Right lung (tissue), 5 donors: Measurements from ENCODE around the gene LIPI. TPM values are rescaled to one million over a fixed set of nuclear protein-coding genes. Genes with fewer than 3 reads are reported as not detected.
"Not testable (repeated sequence)": the region's sequence is repeated elsewhere in the genome, so short reads cannot be mapped to it uniquely, and the experiment has no call there.

Experiments
- DNase-seq, 2 donors: peaks; one replicate each; pipeline ENCODE4 v3.0.0-alpha.2; 2013
- polyA plus RNA-seq, 5 donors: library from polyadenylated mRNA; unstranded; fragments of 120-200 nt; gene quantifications; one replicate each; pipeline versions ENCODE4 v1.2.1 to v1.2.3, GENCODE V29; 2013; ENCODE audit warnings: inconsistent platforms in 1 of 5, low replicate concordance in 1 of 5; ENCODE audit not compliant: insufficient read length in 5 of 5, insufficient read depth in 1 of 5

LIPI gene
- polyA plus RNA-seq, 5 donors = 0.28 to 1.0 (median 0.63) TPM

DNA sequence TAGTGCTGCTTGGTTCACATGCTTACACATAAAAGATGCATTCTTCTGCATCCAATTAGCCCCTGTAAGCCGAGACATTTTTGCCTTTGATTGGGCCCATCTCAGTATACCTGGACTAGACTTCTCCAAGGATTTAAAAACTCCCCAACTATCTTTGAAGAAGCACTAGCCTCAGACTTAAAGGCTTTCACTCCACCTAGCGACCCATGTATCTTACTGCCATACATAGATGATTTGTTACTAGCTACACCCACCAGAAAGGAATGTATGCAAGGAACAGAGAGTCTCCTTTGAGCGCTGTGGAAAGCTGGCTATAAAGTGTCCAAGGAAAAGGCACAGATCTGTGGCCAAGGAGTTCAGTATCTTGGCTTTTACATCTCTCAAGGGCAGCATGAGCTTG is 91.7 kb downstream of the LIPI start:
- no peak for DNase-seq

- DNase-seq = no peak
These were observed 94.7 kb downstream of the LIPI start for GRCh38 chr21:14116080-14116481.

- DNase-seq = no peak
These were observed 95.1 kb downstream of the LIPI start for GRCh38 chr21:14115646-14116045.

DNA sequence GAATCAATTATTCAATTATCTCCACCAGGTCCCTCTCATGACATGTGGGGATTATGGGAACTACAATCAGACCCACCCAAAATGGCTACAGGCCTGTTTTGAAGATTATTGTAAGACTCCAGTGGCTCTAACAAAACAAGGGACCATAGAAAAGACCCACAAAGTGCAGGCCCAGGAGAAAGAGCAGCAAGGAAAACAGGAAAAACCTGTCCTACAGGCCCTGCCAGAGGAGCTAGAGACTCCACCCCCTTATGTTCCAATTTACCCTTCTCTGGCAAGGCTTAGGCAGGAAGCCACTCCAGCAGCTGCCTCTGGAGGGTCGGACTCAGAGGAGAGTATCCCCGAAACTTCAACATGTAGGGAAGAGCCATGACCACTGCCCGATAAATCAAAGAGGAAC is 96.5 kb downstream of the LIPI start:
- DNase-seq = no peak

DNA sequence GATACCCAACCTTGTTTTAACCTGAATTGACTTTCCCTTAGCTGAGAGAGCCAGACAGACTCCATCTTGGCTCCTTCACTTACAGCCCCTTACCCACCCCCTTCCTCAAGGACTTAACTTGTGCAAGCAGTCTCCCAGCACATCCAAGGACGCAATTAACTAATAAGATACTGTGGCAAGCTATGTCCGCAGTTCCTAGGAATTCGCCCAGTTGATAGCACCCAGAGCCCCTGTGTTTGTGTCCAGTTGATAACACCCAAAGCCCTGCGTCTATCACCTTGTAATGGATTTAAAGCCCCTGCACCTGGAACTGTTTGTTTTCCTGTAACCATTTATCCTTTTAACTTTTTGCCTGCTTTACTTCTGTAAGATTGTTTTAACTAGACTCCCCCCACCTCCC is 106.2 kb downstream of the LIPI start:
- DNase-seq = not testable (repeated sequence)

DNA sequence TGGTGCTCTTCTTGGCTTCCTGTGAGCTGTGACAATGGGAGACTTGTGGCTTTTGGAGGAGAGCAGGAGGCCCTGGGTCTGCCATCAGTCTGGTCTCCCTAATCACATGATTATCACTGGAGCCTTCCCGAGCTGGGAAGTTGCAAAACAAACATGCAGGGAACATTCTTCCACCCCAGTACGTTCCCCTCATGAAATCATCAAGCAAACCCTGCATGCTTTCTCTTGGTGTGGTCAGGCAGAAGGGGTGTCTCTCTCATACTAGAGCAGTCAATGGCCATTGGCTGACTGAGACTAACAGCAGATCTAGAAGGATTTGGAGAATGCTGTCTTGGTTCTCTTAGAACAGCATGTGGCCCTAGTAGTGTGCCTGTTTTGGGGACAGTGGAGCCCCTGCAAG is 111.2 kb downstream of the LIPI start:
- no peak for DNase-seq

DNA sequence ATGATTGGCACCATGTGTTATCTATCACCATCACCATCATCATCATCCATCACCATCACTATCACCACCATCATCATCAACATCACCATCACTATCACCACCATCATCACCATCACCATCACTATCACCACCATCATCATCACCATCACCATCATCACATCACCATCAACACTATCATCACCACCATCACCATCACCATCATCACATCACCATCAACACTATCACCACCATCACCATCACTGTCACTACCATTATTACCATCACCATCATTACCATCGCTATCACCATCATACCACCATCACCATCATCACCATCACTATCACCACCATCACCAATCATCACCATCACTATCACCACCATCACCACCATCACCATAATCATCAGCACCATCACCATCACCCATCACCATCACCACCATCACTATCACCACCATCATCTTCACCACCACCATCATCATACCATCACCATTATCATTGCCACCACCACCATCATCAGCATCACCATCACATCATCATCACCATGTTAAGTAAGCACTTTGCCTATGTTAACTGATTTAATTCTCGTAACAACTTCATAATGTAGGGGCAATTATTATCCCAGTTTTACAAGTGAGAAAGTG is 112.8 kb downstream of the LIPI start:
- no peak for DNase-seq

GRCh38 chr21:14096577-14096976 is 114.2 kb downstream of the LIPI start:
- DNase-seq = no peak

DNA sequence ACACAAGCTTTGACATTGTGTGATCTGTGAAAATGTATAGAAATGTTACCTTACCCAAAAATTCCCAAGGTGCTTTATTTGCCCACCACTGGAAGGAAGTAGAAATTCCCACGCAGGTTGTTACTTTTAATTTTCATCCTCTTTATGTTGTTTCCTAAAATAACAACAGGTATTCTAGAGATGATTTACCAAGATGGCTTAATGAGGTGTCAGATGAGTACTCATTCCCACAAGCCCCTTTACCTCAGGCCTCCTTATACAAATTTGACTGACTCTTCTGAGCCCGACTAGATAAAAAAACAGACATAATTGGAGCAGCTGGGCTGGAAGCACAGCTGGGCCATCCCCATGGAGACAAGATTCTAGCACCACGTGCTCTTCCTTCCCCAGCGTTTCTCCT is 114.6 kb downstream of the LIPI start:
- no peak for DNase-seq

DNA sequence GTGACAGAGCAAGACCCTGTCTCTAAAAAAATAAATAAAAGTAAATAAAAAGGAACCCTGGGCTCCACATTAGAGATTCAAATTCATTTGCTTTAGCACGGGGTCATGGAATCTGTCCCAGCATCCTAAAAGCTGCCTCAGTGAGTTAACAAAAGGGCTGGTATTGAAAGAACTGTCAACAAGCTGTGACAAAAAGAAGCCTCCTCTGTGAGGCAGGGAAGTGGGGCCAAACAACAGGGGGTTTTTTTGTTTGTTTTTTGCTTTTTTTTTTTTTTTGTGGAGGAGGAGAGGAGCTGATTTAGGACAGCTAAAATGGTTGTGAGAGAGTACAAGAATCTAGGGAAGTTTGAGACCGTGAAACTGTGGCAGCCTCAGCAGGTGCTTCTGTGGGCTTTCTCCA is 115.7 kb downstream of the LIPI start:
- DNase-seq = no peak

DNA sequence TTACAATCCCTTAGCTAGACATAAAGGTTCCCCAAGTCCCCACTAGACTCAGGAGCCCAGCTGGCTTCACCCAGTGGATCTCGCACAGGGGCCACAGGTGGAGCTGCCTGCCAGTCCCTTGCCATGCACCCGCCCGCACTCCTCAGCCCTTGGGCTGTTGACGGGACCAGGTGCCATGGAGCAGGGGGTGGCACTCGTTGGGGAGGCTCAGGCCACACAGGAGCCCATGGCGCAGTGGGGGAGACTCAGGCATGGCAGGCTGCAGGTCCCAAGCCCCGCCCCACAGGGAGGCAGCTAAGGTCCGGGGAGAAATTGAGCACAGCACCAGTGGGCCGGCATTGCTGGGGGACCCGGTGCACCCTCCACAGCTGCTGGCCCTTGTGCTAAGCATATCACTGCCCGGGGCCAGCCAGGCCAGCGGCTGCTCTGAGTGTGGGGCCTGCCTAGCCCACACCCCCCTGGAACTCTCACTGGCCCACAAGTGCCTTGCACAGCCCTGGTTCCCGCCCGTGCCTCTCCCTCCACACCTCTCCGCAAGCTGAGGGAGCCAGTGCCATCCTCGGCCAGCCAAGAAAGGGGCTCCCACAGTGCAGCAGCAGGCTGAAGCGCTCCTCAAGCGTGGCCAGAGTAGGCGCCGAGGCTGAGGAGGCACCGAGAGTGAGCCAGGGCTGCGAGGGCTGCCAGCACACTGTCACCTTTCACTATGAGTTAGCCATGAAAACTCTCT is 117.8 kb downstream of the LIPI start:
- no peak for DNase-seq

DNA sequence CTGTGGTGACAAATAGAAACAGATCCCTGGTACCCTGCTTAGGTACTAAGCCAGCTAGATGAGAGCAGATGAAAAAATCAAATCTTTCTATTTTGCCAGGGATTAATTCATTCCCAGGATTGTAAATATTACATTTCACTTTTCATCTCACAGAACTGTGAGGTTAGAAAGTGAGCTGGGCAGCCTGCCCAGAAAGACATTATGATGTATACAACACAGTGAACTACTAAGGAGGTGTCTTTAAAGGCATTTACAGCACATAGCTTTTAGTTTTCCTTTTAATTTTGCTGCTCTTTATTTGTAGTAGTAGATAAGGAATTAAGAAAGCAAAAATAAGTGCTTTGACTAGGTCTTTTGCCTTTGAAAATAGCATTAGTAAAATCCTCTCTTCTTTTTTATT is 120.6 kb downstream of the LIPI start:
- DNase-seq = not testable (repeated sequence)

- no peak for DNase-seq
These were observed 122.4 kb downstream of the LIPI start for GRCh38 chr21:14088391-14088790.

GRCh38 chr21:14086553-14086952 is 124.2 kb downstream of the LIPI start:
- DNase-seq = no peak

GRCh38 chr21:14084701-14085100 is 126.1 kb downstream of the LIPI start:
- DNase-seq = no peak

- no peak for DNase-seq
These were observed 126.7 kb downstream of the LIPI start for GRCh38 chr21:14084068-14084501.

GRCh38 chr21:14080764-14081096 is 130.0 kb downstream of the LIPI start:
- DNase-seq = no peak

DNA sequence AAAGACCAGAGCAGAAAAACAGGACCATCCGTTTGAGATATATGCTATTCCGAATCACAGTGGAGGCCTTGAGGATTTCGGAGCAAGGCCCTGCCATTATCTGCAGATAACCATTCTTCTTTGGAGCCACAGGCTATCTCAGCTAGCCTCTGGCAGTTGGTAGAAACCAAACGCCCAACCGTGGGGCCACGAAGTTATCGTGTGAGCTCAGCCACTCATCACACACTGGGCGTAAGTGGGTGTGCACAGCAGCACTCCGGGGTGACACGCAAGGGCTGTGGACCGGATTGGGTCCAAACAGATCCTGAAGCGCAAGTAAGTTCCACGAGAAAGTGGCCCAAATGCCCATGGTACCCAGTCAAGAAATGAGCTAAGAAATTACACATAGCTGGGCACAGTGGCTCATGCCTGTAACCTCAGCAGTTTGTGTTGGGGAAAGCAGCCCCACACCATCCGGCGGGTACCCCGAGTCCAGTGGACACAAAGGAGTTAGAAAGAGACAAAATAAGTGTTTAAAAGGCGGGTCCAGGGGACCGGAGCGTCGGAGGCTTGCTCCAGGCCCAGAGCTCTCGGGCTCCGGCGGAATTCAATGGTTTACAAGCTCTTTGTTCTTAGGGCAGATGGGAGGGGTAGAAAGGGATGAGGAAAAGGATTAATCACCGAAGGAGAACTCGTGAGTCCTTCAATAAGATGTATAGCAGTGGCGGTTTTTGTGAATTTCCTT is 130.6 kb downstream of the LIPI start:
- no peak for DNase-seq

DNA sequence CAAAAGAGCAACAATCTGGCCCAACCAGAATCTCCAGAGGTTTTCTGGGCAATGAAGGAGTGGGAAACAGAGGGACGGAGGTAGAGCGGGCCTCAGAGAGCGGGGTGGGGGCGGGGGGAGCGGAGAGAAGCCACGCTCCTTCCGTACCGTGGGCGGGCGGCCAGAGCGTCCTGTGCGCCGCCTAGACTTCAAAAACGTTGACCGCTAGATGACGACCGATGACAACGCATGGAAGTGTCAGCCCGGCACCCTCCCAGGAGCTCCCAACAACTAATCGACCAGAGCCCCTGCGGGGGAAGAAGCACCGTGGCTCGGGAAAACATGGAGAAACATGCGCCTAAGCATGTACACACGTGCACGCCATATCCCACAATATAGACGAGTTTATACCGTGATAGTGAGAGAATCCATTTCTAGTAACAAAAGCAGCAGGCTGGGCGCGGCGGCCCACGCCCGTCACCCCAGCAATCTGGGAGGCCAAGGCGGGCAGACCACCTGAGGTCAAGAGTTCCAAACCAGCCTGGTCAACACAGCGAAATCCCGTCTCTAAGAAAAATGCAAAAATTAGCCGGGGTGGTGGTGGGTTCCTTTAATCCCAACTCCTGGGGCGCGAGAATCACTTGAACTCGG is 131.9 kb downstream of the LIPI start:
- DNase-seq = no peak

DNA sequence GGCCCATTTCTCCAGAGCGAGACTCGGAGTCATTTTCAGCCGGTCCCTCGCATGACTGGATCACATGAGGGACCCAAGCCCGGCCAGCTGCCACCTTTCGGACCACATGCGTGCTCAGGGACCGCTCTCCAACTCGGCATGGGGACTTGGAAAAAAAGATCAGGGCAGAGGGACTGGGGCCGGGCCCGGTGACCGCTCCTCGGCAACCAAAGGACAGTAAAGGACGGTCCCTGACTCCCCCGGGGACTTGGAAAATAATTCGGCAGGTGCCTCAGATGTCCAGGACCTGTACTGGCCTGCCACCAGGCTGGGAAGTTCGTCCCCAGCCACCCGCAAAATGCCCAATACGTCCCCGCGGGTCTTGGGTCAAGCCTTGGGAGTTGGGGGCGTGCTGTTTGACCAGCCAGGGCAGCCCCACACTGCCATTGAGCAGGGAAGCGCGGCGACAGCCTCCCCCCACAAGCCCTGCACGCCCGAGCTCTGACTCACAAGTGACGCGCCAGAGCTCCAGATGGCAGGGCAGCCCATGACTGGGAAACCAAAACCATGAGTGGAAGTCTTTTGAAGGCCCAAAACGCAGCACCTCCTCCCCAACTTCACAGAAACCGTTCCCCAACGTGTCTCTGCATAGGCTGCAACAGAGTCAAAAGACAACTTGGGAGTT is 134.5 kb downstream of the LIPI start:
- DNase-seq = no peak

DNA sequence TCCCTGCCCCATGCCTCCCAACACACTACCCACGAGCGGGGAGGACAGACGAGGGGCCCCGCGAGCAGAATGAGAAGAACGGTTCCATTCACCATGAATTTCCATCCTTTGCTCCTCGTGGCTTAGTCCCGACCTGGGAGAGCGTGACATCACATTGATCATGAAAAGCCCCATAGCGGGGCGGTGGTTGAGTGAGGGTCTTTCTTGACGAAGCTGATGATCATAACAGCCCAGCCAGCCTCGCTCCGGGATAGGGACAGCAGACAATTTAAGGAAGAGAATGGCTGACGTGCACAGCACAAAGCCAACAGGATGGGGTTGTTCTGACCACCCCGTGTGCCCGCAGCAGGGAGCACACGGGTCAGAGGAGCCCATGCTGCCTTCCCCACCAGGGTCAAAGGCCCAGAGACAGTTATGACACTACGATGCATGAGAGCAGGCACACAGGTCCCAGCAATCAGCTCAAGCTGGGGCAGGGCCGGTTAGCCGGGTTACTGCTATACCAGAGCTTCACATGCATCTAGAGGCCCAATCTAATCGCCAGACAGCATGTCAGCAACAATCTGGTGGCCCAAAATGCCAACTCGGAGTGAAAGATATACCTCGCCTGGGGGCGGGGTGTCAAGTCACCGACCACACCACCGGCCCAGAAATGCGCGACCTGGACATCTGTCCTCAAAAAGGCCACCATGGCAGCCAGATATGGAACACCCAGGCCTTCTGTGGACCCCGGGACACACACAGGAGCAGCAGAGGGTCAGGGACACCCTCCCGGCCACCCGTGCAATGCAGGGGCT is 135.2 kb downstream of the LIPI start:
- no peak for DNase-seq
